ENCODE results near the gene TMEM63C. TPM values are rescaled to one million over a fixed set of nuclear protein-coding genes. Genes with fewer than 3 reads are reported as not detected.

The TMEM63C gene
- total RNA-seq, 1 donor from 2014 or later = 27.0 TPM

- intact Hi-C loops (cut with DNase I) = no loop called here
- TF ChIP-seq POLR2AphosphoS5 (IDR thresholded peaks at IDR 0.05; ENCODE audit: insufficient read depth in 1 of 2, low read depth in 1 of 2) (no peak), POLR2A (IDR thresholded peaks at IDR 0.05) (no peak)
- TF ChIP-seq, protein P1, sequence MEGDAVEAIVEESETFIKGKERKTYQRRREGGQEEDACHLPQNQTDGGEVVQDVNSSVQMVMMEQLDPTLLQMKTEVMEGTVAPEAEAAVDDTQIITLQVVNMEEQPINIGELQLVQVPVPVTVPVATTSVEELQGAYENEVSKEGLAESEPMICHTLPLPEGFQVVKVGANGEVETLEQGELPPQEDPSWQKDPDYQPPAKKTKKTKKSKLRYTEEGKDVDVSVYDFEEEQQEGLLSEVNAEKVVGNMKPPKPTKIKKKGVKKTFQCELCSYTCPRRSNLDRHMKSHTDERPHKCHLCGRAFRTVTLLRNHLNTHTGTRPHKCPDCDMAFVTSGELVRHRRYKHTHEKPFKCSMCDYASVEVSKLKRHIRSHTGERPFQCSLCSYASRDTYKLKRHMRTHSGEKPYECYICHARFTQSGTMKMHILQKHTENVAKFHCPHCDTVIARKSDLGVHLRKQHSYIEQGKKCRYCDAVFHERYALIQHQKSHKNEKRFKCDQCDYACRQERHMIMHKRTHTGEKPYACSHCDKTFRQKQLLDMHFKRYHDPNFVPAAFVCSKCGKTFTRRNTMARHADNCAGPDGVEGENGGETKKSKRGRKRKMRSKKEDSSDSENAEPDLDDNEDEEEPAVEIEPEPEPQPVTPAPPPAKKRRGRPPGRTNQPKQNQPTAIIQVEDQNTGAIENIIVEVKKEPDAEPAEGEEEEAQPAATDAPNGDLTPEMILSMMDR (IDR thresholded peaks at IDR 0.05) = no peak
- Histone ChIP-seq H3K4me3 (no peak overlapping the region), H3K4me1 (no peaks in the 10 kb centered on the region), H3K9me3 (no peaks in the 10 kb centered on the region), H3K36me3 (no peaks in the 10 kb centered on the region), H3K27me3 (no peaks in the 10 kb centered on the region), H3K27ac (no peak overlapping the region)
- DNase-seq (ENCODE audit: extremely low spot score in 2 of 2) = no peak
Observed at GRCh38 chr14:77206261-77206824, 24.7 kb downstream of the TMEM63C start.

DNA sequence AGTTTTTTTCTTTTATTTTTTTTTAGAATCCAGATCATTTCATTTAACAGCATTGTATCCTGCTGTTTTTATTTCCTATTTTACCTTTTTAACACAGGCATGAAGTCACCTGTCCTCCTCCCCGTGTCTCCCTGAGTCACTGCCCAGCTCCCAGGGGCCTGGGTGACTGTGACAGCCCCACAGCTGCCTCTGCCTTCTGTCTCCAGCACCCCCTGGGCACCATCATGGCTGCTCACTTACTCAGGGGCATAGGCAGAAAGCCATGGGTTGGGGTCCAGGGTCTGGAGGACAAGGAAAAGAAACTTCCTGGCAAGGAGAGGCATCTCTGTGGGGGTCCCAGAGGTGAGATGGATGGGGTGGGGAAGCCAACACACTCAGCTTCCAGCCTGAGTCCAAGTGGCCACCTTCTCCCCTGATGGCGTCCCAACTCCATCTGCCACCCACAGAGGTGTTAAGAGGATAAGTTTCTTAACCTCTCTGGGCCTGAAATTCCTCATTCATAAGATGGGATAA lies 25.3 kb downstream of the TMEM63C start:
- DNase-seq (ENCODE audit: extremely low spot score in 2 of 2) = no peak
- Histone ChIP-seq H3K4me3 (no peak overlapping the region), H3K27me3 (no peaks in the 10 kb centered on the region), H3K27ac (no peak overlapping the region), H3K9me3 (no peaks in the 10 kb centered on the region), H3K36me3 (no peaks in the 10 kb centered on the region), H3K4me1 (no peaks in the 10 kb centered on the region)
- no peak for TF ChIP-seq POLR2A (IDR thresholded peaks at IDR 0.05)
- TF ChIP-seq POLR2AphosphoS5 (IDR thresholded peaks at IDR 0.05; ENCODE audit: insufficient read depth in 1 of 2, low read depth in 1 of 2) = no peak
- TF ChIP-seq, protein P1 (IDR thresholded peaks at IDR 0.05) = no peak
- intact Hi-C loops (cut with DNase I) = no loop called here

- no peak overlapping the region for H3K27ac ChIP-seq
- H3K4me1 ChIP-seq = no peaks in the 10 kb centered on the region
- no peaks in the 10 kb centered on the region for H3K9me3 ChIP-seq
- DNase-seq (ENCODE audit: extremely low spot score in 2 of 2) = no peak
- TF ChIP-seq POLR2AphosphoS5 (IDR thresholded peaks at IDR 0.05; ENCODE audit: insufficient read depth in 1 of 2, low read depth in 1 of 2) (no peak), POLR2A (IDR thresholded peaks at IDR 0.05) (no peak)
- TF ChIP-seq, protein P1 (IDR thresholded peaks at IDR 0.05) = no peak
- intact Hi-C loops (cut with DNase I) = no loop called here
- H3K36me3 ChIP-seq = no peaks in the 10 kb centered on the region
- no peak overlapping the region for H3K4me3 ChIP-seq
- H3K27me3 ChIP-seq = no peaks in the 10 kb centered on the region
Observed at GRCh38 chr14:77208291-77208978, 26.8 kb downstream of the TMEM63C start.

DNA sequence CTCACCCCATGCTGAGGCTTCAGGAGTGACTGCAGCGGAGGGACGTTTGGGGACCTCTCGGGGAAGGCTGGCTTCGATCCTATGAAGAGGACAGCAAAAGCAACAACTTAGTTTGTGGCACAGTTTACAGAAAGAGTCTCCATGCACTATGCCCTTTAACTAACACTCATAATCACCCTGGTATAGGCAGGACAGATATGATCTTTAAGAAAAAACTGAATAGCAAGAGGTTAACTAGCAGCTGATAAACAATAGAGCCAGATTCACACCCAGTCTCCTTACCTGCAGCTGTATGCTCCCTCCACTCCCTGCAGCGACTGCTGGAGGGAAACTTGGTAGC lies 27.4 kb downstream of the TMEM63C start:
- H3K36me3 ChIP-seq = no peaks in the 10 kb centered on the region
- TF ChIP-seq POLR2A (IDR thresholded peaks at IDR 0.05) = no peak
- TF ChIP-seq POLR2AphosphoS5 (IDR thresholded peaks at IDR 0.05; ENCODE audit: insufficient read depth in 1 of 2, low read depth in 1 of 2) = no peak
- TF ChIP-seq, protein P1 (IDR thresholded peaks at IDR 0.05) = no peak
- no peak for DNase-seq (ENCODE audit: extremely low spot score in 2 of 2)
- H3K4me3 ChIP-seq = no peak overlapping the region
- no peaks in the 10 kb centered on the region for H3K27me3 ChIP-seq
- intact Hi-C loops (cut with DNase I) = no loop called here
- H3K4me1 ChIP-seq = no peaks in the 10 kb centered on the region
- H3K9me3 ChIP-seq = no peaks in the 10 kb centered on the region
- no peak overlapping the region for H3K27ac ChIP-seq
